ENCODE results near the gene CREB3L4. TPM values are rescaled to one million over a fixed set of nuclear protein-coding genes. Genes with fewer than 3 reads are reported as not detected.

Gene CREB3L4
- total and polyA plus RNA-seq, 2 of the 13 experiments (the other 11 are each of a cell fraction or from before 2014, with no cell fraction given) = 9.9 to 18.7 TPM

DNA sequence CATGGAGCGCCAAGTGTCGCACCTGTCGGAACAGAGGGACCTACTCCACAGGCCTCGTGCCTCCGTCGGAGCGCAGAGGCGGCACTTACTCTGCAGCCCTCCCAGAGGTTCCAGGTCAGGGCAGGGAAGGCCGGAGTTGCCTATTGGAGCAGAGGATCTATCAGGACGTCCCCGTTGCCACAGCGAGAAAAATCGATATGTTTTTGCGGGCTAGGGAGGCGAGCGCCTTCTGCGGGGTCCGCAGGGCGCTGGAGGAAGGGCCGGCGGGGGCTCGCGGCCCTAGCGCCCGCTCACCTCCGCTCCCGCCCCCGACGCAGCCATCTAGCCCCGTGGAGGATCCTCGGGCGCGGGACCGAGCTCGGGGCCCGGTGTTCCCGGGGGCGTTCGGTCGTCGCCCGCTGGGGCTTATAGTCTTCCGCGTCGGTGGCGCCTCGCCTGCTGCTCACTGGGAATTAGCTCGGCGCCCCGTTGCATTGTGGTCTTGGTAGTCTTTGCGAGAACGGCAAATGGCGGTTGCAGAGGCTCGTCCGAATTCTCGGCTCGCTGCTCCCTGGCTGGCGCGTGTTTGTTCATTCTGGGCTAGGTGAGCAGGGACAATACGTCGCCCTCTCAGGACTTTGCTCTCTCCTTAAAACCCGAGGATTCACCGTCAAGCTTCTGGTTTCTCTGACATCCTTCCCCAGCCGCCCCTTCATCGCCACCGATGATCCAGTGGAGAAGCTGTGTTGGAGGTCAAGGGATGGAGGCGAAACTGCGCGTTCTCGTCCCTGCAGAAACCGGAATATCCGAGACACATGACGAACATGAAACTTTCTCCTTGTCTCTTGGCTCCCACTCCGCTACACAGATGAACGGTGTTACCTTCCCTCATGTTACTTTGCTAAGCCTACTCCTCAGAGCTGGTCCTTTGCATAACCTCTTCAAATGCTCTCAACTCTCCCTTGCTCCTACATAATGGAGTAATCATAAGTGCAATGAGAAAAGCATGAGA is 9.8 kb downstream of the CREB3L4 start, which contains the start of gene JTB (continued):
- TF ChIP-seq ZNF800 (CRISPR knock-in tag; IDR thresholded peaks at IDR 0.05) = peak; percentile 27; the same call in 1 of the 2 replicates
- TF ChIP-seq ISL2 (CRISPR knock-in tag; IDR thresholded peaks at IDR 0.05) = peak; percentile 58; the same call in 1 of the 2 replicates
- peak; percentile 95 for TF ChIP-seq CHCHD3 (CRISPR knock-in tag; IDR thresholded peaks at IDR 0.05)
- TF ChIP-seq HNF4G (IDR thresholded peaks at IDR 0.05; ENCODE audit: borderline replicate concordance, low read depth, low read length) = no peak
- TF ChIP-seq HNF4G (CRISPR knock-in tag; IDR thresholded peaks at IDR 0.05; ENCODE audit: borderline replicate concordance, low read depth) = no peak
- TF ChIP-seq TP53 (CRISPR knock-in tag; conservative IDR thresholded peaks at IDR 0.05) = no peak
- no peak for TF ChIP-seq ZBTB14 (CRISPR knock-in tag; IDR thresholded peaks at IDR 0.05)
- peak; percentile 73; the same call in 1 of the 2 replicates for TF ChIP-seq BATF2 (CRISPR knock-in tag; IDR thresholded peaks at IDR 0.05)
- TF ChIP-seq ZNF598 (CRISPR knock-in tag; IDR thresholded peaks at IDR 0.05; ENCODE audit: borderline replicate concordance) = peak; percentile 48; the same call in 1 of the 2 replicates
- TF ChIP-seq ZMAT3 (CRISPR knock-in tag; conservative IDR thresholded peaks at IDR 0.05) = peak; percentile 65; the same call in 1 of the 2 replicates
- TF ChIP-seq, protein P1, sequence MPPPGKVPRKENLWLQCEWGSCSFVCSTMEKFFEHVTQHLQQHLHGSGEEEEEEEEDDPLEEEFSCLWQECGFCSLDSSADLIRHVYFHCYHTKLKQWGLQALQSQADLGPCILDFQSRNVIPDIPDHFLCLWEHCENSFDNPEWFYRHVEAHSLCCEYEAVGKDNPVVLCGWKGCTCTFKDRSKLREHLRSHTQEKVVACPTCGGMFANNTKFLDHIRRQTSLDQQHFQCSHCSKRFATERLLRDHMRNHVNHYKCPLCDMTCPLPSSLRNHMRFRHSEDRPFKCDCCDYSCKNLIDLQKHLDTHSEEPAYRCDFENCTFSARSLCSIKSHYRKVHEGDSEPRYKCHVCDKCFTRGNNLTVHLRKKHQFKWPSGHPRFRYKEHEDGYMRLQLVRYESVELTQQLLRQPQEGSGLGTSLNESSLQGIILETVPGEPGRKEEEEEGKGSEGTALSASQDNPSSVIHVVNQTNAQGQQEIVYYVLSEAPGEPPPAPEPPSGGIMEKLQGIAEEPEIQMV (CRISPR knock-in tag; IDR thresholded peaks at IDR 0.05; ENCODE audit: low read depth) = peak; percentile 92; the same call in 1 of the 2 replicates
- peak; percentile 93; the same call in 1 of the 2 replicates for TF ChIP-seq ZNF816 (CRISPR knock-in tag; IDR thresholded peaks at IDR 0.05; ENCODE audit: borderline replicate concordance)
- TF ChIP-seq SP140L (CRISPR knock-in tag; IDR thresholded peaks at IDR 0.05; ENCODE audit: borderline replicate concordance) = no peak; the same call in 1 of the 2 replicates
- no peak; the same call in 1 of the 2 replicates for TF ChIP-seq ZNF224 (CRISPR knock-in tag; IDR thresholded peaks at IDR 0.05)
- TF ChIP-seq MED13 (CRISPR knock-in tag; IDR thresholded peaks at IDR 0.05) = no peak
- no peak for TF ChIP-seq ZSCAN30 (CRISPR knock-in tag; IDR thresholded peaks at IDR 0.05)
- TF ChIP-seq, protein P2, sequence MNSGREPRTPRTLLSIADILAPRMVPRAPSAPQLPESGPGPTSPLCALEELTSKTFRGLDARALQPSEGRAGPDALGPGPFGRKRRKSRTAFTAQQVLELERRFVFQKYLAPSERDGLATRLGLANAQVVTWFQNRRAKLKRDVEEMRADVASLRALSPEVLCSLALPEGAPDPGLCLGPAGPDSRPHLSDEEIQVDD (CRISPR knock-in tag; IDR thresholded peaks at IDR 0.05; ENCODE audit: borderline replicate concordance) = peak; percentile 80; the same call in 1 of the 2 replicates
- no peak for TF ChIP-seq NCOA5 (CRISPR knock-in tag; IDR thresholded peaks at IDR 0.05)
- TF ChIP-seq ZNF674 (CRISPR knock-in tag; IDR thresholded peaks at IDR 0.05; ENCODE audit: low read depth) = no peak
- TF ChIP-seq THAP11 (CRISPR knock-in tag; IDR thresholded peaks at IDR 0.05) = peak; percentile 99
- peak; percentile 1; the same call in 1 of the 2 replicates for TF ChIP-seq ZFP37 (CRISPR knock-in tag; IDR thresholded peaks at IDR 0.05; ENCODE audit: borderline replicate concordance)

Measured in HepG2 (cell line).